Medulla oblongata (tissue), 1 donor: Measurements from ENCODE around the gene TRMT2B.
"Not testable (repeated sequence)": the region's sequence is repeated elsewhere in the genome, so short reads cannot be mapped to it uniquely, and the experiment has no call there.

Source experiments
- DNase-seq: peaks from one replicate; pipeline ENCODE4 v3.0.0-alpha.2; 2015; ENCODE audit errors: extremely low spot score

TRMT2B gene

DNA sequence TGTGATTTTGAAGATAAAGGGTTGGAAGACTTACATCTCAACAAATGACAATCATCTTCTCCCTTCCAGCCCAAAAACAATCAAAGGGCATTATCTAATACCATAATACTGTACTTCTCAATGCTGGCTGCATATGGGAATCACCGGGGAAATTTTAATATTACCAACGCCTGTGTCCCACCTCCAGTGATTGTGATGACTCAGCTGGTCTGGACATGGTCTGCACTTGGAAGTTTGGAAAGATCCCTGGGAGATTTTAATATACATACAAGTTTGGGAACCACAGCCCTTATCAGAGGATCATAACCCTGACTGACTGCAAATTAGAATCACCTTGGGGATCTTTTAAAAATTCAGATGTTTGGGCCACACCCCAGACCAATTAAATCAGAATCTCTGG lies 52.5 kb downstream of the TRMT2B start:
- DNase-seq, result no peak

DNA sequence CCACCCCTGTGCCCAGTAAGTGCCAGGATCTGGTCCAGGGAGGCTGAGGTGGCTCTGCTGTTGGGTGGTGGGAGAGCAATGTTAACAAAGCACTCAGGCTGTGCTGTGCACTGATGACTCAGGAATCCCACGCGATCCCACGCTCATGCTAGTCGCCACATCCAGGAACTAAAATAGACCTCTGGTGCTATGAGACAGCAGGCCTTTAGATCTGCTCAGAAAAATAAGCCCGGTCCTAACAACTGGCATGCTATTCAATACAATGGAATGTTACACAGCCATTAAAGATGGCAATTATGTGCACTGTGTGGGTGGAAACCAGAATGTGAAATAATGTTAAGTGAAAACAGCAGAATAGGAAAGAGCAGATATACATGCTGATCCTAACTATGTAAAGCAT lies 56.4 kb downstream of the TRMT2B start:
- DNase-seq, result no peak

DNA sequence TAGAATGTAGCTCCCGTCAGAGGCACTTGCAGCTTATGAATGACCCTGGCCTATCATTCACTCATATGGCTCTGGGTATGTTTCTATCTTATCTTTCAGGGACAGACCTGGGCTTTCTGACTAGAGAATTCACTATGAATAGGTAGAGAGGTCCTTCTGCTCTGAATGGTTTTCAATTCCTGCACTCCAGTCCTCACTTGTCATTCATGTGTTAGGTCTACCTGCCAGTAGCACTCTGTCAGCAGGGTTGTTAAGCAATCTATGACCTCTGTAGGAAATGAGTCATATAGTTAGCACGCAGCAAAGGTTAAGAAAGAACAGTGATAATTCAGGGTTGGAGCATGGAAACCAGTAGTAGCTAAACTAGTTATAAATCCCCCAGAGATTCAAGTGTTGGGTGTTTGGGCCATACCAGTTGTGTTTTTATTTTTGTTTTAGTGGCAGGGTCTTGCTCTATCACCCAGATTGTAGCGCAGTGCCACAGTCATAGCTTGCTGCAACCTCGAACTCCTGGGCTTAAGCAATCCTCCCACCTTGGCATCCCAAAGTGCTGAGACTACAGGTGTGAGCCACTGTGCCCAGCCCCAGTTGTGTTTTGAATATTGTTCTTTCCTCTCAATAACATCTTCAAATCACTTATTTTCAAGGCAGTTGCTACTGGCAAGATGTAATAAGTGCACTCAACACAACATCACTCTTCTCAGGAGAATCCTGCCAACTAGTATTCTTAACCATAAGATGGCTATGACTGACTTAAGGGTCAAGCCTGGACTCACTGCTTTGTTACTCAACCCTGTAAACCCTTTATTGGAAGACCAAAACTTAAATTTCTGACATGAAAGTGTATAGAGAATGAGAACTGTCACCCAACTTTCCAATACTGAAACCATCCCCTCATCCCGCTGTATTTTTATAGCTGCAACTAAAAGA lies 57.3 kb downstream of the TRMT2B start:
- DNase-seq, result no peak

DNA sequence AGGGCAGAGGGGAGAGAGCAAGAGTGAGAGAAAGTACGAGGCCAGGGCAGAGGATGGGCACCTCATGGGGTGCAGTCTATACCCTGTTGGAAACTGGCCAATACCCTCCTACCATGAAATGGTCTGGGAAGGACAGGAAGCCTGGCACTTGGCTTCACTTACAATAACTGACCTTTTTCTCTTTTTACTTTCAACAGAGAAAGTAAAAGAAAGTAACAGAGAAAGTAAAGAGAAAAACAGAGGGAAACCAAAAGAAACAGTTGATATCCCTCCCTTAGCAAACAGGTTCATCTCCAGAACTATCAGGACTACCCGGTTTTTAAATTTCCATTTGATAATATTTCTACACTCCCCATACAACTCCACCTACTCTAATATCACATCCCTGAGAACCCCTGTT lies 61.8 kb downstream of the TRMT2B start:
- no peak for DNase-seq

DNA sequence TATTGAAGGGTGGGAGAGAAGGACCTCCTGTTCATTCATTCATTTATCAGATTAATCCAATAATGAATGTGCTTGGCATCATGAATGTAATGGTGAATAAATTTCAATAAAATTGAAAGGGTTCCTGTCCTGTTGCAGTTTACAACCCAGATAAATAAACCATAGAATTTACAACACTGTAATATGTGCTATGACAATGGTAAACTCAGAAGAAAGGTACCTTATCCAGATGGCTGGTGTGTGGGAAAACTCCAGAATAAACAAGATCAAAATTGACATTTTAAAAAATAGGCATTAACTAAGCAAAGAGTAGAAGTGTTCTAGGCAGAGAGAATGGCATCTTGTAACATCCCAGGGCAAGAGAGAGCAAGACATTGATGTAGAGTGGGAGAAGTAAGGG lies 67.1 kb downstream of the TRMT2B start:
- DNase-seq, result no peak

DNA sequence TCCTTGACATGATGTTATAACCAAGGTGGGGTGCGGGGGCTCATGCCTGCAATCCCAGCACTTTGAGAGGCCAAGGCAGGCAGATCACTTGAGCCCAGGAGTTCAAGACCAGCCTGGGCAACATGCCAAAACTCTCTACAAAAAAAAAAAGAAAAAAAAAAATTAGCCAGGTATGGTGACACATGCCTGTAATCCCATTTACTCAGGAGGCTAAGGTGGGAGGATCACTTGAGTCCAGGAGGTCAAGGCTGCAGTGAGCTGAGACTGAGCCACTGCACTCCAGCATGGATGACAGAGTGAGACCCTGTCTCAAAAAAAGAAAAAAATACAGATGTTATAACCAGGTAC lies 70.4 kb downstream of the TRMT2B start:
- not testable (repeated sequence) for DNase-seq

DNA sequence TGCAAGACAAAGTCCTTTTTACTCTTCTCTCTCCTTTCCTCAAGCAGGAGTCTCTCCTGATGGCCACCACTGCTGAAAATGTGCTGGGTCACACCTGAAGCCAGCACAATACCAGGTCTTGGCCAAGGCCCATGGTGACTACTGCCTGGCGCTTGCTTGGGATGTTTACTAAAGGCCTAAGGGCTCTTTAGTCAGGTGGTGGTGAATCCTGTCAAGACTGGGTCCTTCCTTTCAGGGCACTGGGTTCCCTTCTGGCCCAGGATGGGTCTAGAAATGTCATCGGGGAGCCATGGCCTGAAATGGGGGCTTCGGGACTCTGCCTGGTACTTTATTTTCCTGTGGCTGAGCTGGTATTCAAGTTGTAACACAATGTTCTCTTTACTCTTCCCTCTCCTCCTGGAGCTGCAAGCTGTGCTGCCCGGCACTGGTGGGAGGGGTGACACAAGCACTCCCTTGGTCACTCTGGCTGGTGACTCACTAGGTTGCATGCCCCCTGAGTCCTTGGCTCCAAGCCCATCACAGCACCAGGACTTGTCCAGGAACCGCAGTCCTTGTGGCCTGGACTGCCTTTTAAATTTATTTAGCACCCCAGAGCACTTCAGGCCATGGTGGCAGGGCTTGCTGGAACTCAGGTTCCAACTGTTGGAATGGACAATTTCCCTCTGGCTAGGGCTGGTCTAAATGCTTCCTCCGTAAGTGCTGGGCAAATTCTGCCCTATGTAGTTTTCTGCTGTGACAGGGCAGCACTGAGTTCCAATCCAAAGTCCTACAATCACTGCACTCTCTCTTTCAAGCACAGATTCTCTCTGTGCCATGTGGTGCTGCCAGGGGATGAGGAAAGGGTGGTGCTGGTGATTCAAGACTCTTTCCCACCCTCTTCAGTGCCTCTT lies 71.1 kb downstream of the TRMT2B start:
- no peak for DNase-seq

DNA sequence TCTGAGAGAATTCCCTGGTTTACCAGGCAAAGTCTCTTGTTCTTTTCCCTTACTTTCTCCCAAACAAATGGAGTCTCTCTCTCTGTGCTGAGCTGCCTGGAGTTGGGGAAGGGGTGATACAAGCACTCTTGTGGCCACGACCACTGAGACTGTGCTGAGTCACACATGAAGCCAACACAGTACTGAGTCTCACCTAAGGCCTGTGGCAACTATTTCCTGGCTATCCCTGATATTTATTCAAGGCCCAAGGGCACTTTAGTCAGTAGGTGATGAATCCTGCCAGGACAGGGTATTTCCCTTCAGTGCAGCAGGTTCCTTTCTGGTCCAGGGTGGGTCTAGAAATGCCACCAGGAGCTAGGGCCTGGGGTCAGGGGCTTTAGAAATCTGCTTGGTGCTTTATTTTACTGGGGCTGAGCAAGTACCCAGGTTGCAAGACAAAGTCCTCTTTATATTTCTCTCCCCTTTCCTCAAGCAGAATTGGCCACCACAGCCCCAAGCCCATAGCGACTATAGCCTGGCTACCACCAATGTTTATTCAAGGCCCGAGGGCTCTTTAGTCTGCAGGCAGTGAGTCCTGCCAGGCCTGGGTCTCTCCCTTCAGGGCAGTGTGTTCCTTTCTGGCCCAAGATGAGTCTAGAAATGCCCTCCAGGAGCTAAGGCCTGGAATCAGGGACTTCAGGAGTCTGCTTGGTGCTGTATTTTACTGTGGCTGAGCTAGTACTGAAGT lies 71.9 kb downstream of the TRMT2B start:
- no peak for DNase-seq

DNA sequence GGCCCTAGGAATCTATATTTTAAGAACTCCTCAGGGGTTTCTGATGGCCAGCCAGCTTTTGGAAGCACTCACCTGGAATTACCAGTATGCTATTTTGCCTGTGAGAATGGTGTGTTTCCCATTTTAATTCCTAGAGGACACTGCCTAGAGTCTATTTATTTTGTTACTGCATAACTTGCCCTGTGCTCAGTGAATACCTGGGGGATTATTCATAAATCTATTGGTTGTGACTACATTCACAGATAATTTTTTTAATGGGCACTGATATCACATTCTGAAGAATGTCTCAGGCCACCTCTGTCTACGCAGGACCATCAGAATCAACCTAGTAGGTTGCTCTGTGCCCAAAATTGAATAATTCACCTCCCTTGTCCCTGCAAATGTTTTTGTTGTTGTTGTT lies 75.7 kb downstream of the TRMT2B start:
- DNase-seq, result no peak

DNA sequence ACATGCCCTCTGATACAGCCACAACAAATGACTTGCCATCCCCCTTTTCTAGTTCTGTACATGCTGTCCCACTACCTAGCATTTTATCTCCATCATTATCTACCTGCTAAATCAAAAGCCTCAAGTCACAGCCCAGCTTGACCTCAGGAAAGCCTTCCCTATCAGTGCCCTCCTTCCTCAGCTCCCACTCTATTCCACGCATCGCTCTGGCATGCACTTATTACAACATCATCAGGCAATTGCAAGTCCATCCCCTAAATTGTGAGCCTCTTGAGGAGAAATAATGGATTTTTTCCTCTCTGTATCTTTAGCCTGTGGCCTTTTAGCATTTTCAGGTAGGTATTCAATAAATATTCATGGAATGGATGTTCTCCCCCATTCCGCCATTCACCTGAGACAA lies 76.7 kb downstream of the TRMT2B start:
- no peak for DNase-seq

DNA sequence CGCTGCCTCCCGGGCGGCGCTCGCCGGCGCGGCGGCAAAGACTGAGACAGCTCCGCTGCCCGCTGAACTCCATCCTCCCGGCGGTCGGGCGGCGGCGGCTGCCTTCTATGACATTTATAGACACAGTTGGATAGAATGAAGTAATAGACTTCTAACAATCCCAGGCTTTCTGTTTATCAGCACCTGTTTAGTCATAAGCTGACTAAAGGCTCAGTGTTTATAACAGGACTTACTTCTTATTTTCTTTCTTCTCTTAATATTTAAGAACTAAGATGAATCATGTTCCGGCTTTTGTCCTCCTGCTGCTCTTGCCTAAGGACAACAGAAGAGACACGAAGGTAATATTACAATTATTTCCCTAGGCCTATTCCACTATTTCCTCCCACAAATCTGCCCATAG lies 78.5 kb downstream of the TRMT2B start:
- DNase-seq, result no peak

DNA sequence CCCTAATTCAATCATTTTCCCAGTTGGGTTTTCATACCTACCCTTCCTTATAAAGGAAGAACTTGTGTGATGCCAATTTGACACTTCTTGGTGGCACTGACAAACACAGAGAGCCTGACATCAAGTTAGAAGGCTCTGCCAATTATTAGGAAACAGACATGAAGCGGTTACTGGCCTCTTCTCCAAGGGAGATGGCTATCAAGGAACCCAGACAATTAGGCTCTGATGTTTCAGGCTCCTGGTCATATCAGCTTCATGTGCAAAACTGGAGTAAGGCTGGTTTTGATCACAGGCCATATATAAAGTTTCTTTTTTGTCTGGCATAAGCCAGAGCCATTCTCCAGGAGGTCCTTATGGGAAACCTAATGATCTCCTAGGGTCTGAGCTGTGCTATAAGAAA lies 82.0 kb downstream of the TRMT2B start:
- DNase-seq, result no peak

DNA sequence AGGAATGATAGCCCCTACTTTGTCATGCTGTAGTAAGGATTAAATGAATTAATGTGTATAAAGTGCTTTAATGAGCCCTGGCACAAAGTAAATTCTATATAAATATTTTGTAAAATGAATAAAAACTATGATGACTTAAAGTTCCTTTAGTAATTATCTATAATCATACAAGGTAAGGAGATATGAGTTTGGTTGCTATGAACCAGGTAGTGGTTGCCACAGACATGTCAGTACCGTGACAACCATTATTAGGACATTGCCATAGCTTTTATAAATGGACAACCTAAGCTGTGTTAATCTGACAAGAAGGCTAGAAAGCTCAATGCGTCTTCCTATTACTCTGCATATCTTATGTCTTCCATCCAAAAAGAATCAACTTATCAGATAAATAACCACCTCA lies 82.5 kb downstream of the TRMT2B start, which contains the start of gene ARL13A:
TSS of gene ARL13A (plus strand) at position 301 of the 400 bp plus-strand sequence. CDS start 3,982 bp downstream, outside the sequence.
- no peak for DNase-seq

DNA sequence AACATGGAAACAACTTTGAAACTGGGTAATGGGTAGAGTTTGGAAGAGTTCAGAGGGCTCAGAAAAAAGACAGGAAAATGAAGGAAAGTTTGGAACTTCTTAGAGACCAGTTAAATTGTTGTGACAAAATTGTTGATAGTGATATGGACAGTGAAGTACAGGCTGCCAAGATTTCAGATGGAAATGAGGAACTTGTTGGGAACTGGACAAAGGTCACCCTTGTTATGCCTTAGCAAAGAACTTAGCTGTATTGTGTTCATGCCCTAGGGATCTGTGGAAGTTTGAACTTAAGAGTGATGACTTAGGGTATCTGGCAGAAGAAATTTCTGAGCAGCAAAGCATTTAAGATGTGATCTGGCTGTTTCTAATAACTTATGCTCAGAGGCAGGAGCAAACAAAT lies 87.5 kb downstream of the TRMT2B start:
- DNase-seq, result no peak

DNA sequence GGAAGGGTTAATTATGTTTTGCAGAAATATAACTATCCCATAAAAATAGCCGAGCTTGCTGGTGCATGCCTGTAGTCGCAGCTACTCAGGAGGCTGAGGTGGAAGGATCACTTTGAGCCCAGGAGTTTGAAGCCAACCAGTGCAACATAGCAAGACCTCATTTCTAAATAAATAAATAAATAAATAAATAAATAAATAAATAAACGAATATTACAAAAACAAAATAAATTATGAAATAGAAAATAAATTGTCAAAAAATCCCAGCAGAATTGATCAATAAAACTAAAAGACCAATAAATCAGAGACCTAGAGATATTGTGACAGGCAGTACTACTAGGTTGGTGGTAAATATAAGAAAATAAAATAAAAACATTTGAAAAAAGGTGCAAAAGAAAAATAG lies 89.1 kb downstream of the TRMT2B start:
- no peak for DNase-seq
